Stimulated activated CD8-positive, alpha-beta memory T cell treated with anti-CD3 and anti-CD28 coated beads, Interleukin-2, amount 100 ng/mL, for 1 hour (primary cell): Measurements from ENCODE around the gene OR5K3.
"Not testable (repeated sequence)": the region's sequence is repeated elsewhere in the genome, so short reads cannot be mapped to it uniquely, and the experiment has no call there.

ENCODE experiments used
- DNase-seq, 2 donors: peaks; one replicate each; pipeline ENCODE4 v3.0.0-alpha.2; 2020; ENCODE audit warnings: low read depth in 2 of 2

OR5K3 gene

GRCh38 chr3:98390366-98390765 lies at the start of gene OR5K3:
TSS of gene OR5K3 (plus strand) at chr3:98390666. CDS start at chr3:98390666, 0 bp downstream.
- no peak for DNase-seq

- DNase-seq, result no peak
Measured at GRCh38 chr3:98341758-98342157, 48.7 kb upstream of the OR5K3 start.

- no peak for DNase-seq
Measured at GRCh38 chr3:98343647-98344507, 46.6 kb upstream of the OR5K3 start.

GRCh38 chr3:98350082-98350481 lies 40.4 kb upstream of the OR5K3 start:
- DNase-seq, result no peak

- no peak for DNase-seq
Measured at GRCh38 chr3:98353554-98353953, 36.9 kb upstream of the OR5K3 start, which contains the start of gene OR5K4. TSS of gene OR5K4 (plus strand) at chr3:98353854. CDS start at chr3:98353854, 0 bp downstream.

GRCh38 chr3:98359250-98359649 lies 31.2 kb upstream of the OR5K3 start:
- no peak for DNase-seq

GRCh38 chr3:98359993-98360675 lies 30.3 kb upstream of the OR5K3 start:
- DNase-seq, result no peak

GRCh38 chr3:98360681-98361080 lies 29.8 kb upstream of the OR5K3 start:
- no peak for DNase-seq

- DNase-seq, result no peak
Measured at GRCh38 chr3:98361289-98361688, 29.2 kb upstream of the OR5K3 start.

GRCh38 chr3:98367464-98368246 lies 22.8 kb upstream of the OR5K3 start:
- no peak for DNase-seq

GRCh38 chr3:98371186-98371585 lies 19.3 kb upstream of the OR5K3 start:
- no peak for DNase-seq

GRCh38 chr3:98371853-98372252 lies 18.6 kb upstream of the OR5K3 start:
- DNase-seq, result no peak

- no peak for DNase-seq
Measured at GRCh38 chr3:98372445-98372844, 18.0 kb upstream of the OR5K3 start.

- DNase-seq, result no peak
Measured at GRCh38 chr3:98376631-98377030, 13.8 kb upstream of the OR5K3 start.

GRCh38 chr3:98388147-98388546 lies 2.3 kb upstream of the OR5K3 start:
- no peak for DNase-seq

GRCh38 chr3:98395101-98395500 lies 4.6 kb downstream of the OR5K3 start:
- no peak for DNase-seq

- DNase-seq, result not testable (repeated sequence)
Measured at GRCh38 chr3:98396482-98396881, 6.0 kb downstream of the OR5K3 start.

GRCh38 chr3:98398513-98398912 lies 8.0 kb downstream of the OR5K3 start:
- no peak for DNase-seq

- no peak for DNase-seq
Measured at GRCh38 chr3:98402507-98402906, 12.0 kb downstream of the OR5K3 start.

- DNase-seq, result no peak
Measured at GRCh38 chr3:98404010-98404409, 13.5 kb downstream of the OR5K3 start.

GRCh38 chr3:98406034-98406433 lies 15.6 kb downstream of the OR5K3 start:
- DNase-seq, result no peak

- DNase-seq, result no peak
Measured at GRCh38 chr3:98432575-98432974, 42.1 kb downstream of the OR5K3 start.
